Esophagus muscularis mucosa (tissue), 4 donors: ENCODE data around the gene GRK5. TPM values are rescaled to one million over a fixed set of nuclear protein-coding genes. Genes with fewer than 3 reads are reported as not detected.

Experiments
- DNase-seq: peaks from one replicate; pipeline ENCODE4 v3.0.0-alpha.2; 2017; ENCODE audit errors: extremely low spot score
- H3K27ac ChIP-seq, 4 donors: fragments of 200-600 bp; sonication (generic); replicated peaks in 1 of 4; 1 replicate in 3 of 4; 2 replicates in 1 of 4; pipeline ENCODE4 v1.5.1; 2016 to 2019; ENCODE audit warnings: mild to moderate bottlenecking in 1 of 4
- H3K27me3 ChIP-seq, 4 donors: fragments of 200-600 bp; sonication (generic); one replicate each; pipeline versions ENCODE4 v1.5.1 to v1.6.0; 2016 to 2019
- H3K36me3 ChIP-seq, 4 donors: fragments of 200-600 bp; sonication (generic); one replicate each; pipeline ENCODE4 v1.5.1; 2016 to 2019
- H3K4me1 ChIP-seq, 4 donors: fragments of 200-600 bp; sonication (generic); one replicate each; pipeline ENCODE4 v1.5.1; 2016 to 2019
- H3K4me3 ChIP-seq, 4 donors: fragments of 200-600 bp; sonication (generic); 1 replicate in 2 of 4; 2 replicates in 2 of 4; pipeline ENCODE4 v1.5.1; 2016 to 2019; ENCODE audit warnings: mild to moderate bottlenecking in 4 of 4, moderate library complexity in 1 of 4
- H3K9me3 ChIP-seq, 4 donors: fragments of 200-600 bp; sonication (generic); 1 replicate in 3 of 4; 2 replicates in 1 of 4; pipeline ENCODE4 v1.5.1; 2016 to 2019
- CTCF ChIP-seq, 3 experiments: fragments of 200-600 bp in 2 of 3; fragments of 450-650 bp in 1 of 3; sonication (generic) in 2 of 3; IDR thresholded peaks; one replicate each; pipeline ENCODE4 v1.5.1; 2017 to 2019; ENCODE audit warnings: antibody characterized with exemption in 3 of 3, mild to moderate bottlenecking in 2 of 3, moderate library complexity in 1 of 3
- EP300 ChIP-seq: sonication (generic); formaldehyde crosslinking; IDR thresholded peaks from one replicate; pipeline ENCODE4 v1.6.1; 2017; ENCODE audit warnings: antibody characterized with exemption
- POLR2A ChIP-seq: fragments of 450-650 bp; IDR thresholded peaks from one replicate; pipeline ENCODE4 v1.6.1; 2017; ENCODE audit warnings: antibody characterized with exemption, moderate library complexity, mild to moderate bottlenecking, low read depth
- POLR2AphosphoS5 ChIP-seq, 2 donors: sonication (generic); formaldehyde crosslinking; IDR thresholded peaks; one replicate each; pipeline ENCODE4 v1.6.1; 2017; ENCODE audit warnings: antibody characterized with exemption in 2 of 2
- WGBS: methylation state at CpG from one replicate; pipeline ENCODE4 v1.1.5; 2018; 5-methylcytosine and 5-hydroxymethylcytosine counted together
- intact Hi-C: fragments of 100-400 bp; cut with DNase I; formaldehyde crosslinking; loops from one replicate; pipeline ENCODE4 v1.15.1; 2023
- total RNA-seq, 4 donors: library from RNA; depleted of rRNA; stranded (reverse); fragments of >200 nt; gene quantifications; one replicate each; pipeline versions ENCODE4 v1.1.0 to v1.2.1, GENCODE V29; 2016

Gene GRK5
- total RNA-seq, 4 donors from 2014 or later: 39.6 to 64.4 (median 50.7) TPM

- no peak for TF ChIP-seq POLR2A
- no peak for TF ChIP-seq CTCF (IDR thresholded peaks at IDR 0.05)
- TF ChIP-seq EP300: no peak
- no peak for TF ChIP-seq POLR2AphosphoS5 (IDR thresholded peaks at IDR 0.05)
- Histone ChIP-seq H3K27ac (no peak overlapping the region), H3K27me3 (no peaks in the 10 kb centered on the region), H3K9me3 (no peaks in the 10 kb centered on the region), H3K4me3 (no peak overlapping the region), H3K36me3 (peaks cover 33 to 77% (median 64%) of the 10 kb centered on the region in 4 donors), H3K4me1 (peaks cover 17 to 23% (median 19%) of the 10 kb centered on the region in 4 donors)
- 82% methylated on average over 11 of the region's 11 CpGs for WGBS
- intact Hi-C loops: no loop called here
- DNase-seq: no peak
These were observed 217.9 kb downstream of the GRK5 start for GRCh38 chr10:119425102-119425880.

GRCh38 chr10:119425881-119426170, 218.5 kb downstream of the GRK5 start:
- Histone ChIP-seq H3K36me3 (peaks cover 33 to 80% (median 69%) of the 10 kb centered on the region in 4 donors), H3K9me3 (no peaks in the 10 kb centered on the region), H3K4me3 (no peak overlapping the region), H3K4me1 (peaks cover 14 to 22% (median 17%) of the 10 kb centered on the region in 4 donors), H3K27me3 (no peaks in the 10 kb centered on the region), H3K27ac (no peak overlapping the region)
- TF ChIP-seq POLR2AphosphoS5 (IDR thresholded peaks at IDR 0.05): no peak
- TF ChIP-seq CTCF (IDR thresholded peaks at IDR 0.05): no peak
- TF ChIP-seq EP300: no peak
- no peak for TF ChIP-seq POLR2A
- WGBS: 88% methylated on average over 7 of the region's 9 CpGs
- no peak for DNase-seq
- intact Hi-C loops: no loop called here

- H3K9me3 ChIP-seq: no peaks in the 10 kb centered on the region
- peaks cover 39 to 84% (median 77%) of the 10 kb centered on the region in 4 donors for H3K36me3 ChIP-seq
- 94% methylated on average over 5 of the region's 5 CpGs for WGBS
- TF ChIP-seq EP300 (no peak), POLR2A (no peak), CTCF (IDR thresholded peaks at IDR 0.05) (no peak), POLR2AphosphoS5 (IDR thresholded peaks at IDR 0.05) (no peak)
- H3K27me3 ChIP-seq: no peaks in the 10 kb centered on the region
- H3K27ac ChIP-seq: no peak overlapping the region
- no peak for DNase-seq
- peaks cover 8 to 13% (median 10%) of the 10 kb centered on the region in 4 donors for H3K4me1 ChIP-seq
- intact Hi-C loops: no loop called here
- H3K4me3 ChIP-seq: no peak overlapping the region
These were observed 219.3 kb downstream of the GRK5 start for GRCh38 chr10:119426699-119427098.

GRCh38 chr10:119427263-119427864, 220.0 kb downstream of the GRK5 start:
- no peak overlapping the region for H3K4me3 ChIP-seq
- no peaks in the 10 kb centered on the region for H3K27me3 ChIP-seq
- no peak overlapping the region for H3K27ac ChIP-seq
- intact Hi-C loops: no loop called here
- peaks cover 2 to 6% (median 3%) of the 10 kb centered on the region in 4 donors for H3K4me1 ChIP-seq
- peaks cover 44 to 91% (median 84%) of the 10 kb centered on the region in 4 donors for H3K36me3 ChIP-seq
- DNase-seq: no peak
- no peaks in the 10 kb centered on the region for H3K9me3 ChIP-seq
- TF ChIP-seq POLR2AphosphoS5 (IDR thresholded peaks at IDR 0.05) (no peak), POLR2A (no peak), EP300 (no peak), CTCF (IDR thresholded peaks at IDR 0.05) (no peak)
- WGBS: 80% methylated on average over 8 of the region's 8 CpGs
